22Rv1 (cell line): ENCODE measurements around the gene PRSS57.
A peak's percentile ranks its signal among the peaks of the same experiment; 100 is the strongest.

ENCODE experiments used
- H3K27ac ChIP-seq: fragments of 450-650 bp; 2 replicates; pipeline ENCODE4 v1.5.1; 2017
- ZFX ChIP-seq: fragments of 450-650 bp; IDR thresholded peaks from 2 replicates; pipeline ENCODE4 v1.6.1; 2017; ENCODE audit warnings: antibody characterized with exemption, borderline replicate concordance
- TF ChIP-seq, protein P1 (sequence below): fragments of 450-650 bp; IDR thresholded peaks from 2 replicates; pipeline ENCODE4 v1.5.1; 2017; ENCODE audit warnings: mild to moderate bottlenecking

Gene PRSS57

GRCh38 chr19:664913-665443 lies 30.3 kb downstream of the PRSS57 start:
- no peak for TF ChIP-seq ZFX
- TF ChIP-seq, protein P1, sequence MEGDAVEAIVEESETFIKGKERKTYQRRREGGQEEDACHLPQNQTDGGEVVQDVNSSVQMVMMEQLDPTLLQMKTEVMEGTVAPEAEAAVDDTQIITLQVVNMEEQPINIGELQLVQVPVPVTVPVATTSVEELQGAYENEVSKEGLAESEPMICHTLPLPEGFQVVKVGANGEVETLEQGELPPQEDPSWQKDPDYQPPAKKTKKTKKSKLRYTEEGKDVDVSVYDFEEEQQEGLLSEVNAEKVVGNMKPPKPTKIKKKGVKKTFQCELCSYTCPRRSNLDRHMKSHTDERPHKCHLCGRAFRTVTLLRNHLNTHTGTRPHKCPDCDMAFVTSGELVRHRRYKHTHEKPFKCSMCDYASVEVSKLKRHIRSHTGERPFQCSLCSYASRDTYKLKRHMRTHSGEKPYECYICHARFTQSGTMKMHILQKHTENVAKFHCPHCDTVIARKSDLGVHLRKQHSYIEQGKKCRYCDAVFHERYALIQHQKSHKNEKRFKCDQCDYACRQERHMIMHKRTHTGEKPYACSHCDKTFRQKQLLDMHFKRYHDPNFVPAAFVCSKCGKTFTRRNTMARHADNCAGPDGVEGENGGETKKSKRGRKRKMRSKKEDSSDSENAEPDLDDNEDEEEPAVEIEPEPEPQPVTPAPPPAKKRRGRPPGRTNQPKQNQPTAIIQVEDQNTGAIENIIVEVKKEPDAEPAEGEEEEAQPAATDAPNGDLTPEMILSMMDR, result peak; percentile 93
- no peak overlapping the region for H3K27ac ChIP-seq

DNA sequence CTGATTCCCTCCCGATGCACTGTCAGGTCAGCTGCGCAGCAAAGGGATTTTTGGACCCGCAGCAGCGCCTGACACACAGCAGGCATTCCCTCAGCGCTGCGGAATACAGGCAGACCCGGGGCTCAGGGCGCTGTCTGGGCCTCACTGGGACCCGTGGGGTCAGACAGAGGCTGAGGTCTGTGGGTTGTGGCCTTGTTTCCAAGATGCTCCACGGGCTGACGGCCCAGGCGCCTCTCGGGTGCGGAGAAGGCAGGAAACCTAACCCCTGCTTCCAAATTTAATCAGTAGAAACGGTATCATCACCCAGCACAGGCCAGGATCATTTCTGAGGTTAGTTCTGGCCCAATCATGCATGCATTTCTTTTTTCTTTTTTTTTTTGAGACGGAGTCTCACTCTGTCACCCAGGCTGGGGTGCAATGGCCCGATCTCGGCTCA lies 31.6 kb downstream of the PRSS57 start:
- peak overlapping the region; percentile 87 for H3K27ac ChIP-seq
- no peak for TF ChIP-seq ZFX
- TF ChIP-seq, protein P1, result no peak

DNA sequence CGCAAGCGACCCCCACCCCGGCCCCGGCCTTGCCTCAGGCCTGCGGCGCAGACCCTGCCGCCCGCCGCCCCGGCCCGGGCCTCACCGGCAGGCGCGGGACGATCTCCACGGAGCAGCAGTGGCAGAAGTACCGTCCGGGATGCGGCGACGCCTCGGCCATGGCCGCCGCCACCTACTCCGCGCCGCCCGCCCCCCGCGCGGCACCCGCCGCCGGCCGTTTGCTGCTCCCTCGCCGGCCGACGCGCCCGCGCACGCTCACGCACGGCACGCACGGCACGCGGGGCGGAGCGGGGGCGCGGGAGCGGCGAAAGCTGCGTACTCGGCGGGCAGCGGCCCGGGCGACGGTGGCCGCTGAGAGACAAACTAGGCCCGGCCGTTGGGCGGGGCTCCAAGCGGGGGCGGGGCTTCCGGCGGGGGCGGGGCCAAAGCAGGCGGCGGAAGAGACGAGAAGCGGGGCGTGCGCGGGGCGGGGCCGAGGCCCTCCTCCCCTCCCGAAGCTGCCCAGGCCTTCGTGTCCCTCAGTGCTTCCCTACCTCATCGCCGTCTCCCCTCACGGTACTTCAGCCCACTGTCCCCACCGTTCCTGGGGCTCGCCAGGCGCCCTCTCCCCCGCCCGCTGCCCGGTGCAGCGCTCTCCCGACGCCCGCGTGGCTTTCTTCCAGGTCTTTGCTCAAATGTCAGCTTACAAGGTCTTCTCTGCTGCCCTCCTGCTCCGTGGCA lies 32.1 kb downstream of the PRSS57 start, which contains the start of gene RNF126:
Gene RNF126 (minus strand): TSS at position 253 of the 720 bp plus-strand sequence. CDS start 93 bp downstream, at position 160.
- peak within 1 kb of the TSS; percentile 87 for H3K27ac ChIP-seq
- no peak for TF ChIP-seq ZFX
- TF ChIP-seq, protein P1, result no peak

GRCh38 chr19:662207-662961 lies 32.9 kb downstream of the PRSS57 start:
- no peak for TF ChIP-seq ZFX
- TF ChIP-seq, protein P1, result no peak
- H3K27ac ChIP-seq, result peak overlapping the region; percentile 87

GRCh38 chr19:661427-662196 lies 33.6 kb downstream of the PRSS57 start:
- H3K27ac ChIP-seq, result peak overlapping the region; percentile 87
- no peak for TF ChIP-seq ZFX
- TF ChIP-seq, protein P1, result no peak

- TF ChIP-seq, protein P1, result no peak
- no peak for TF ChIP-seq ZFX
- peak overlapping the region; percentile 87 for H3K27ac ChIP-seq
These were observed 34.3 kb downstream of the PRSS57 start for GRCh38 chr19:660793-661426.
